K562 (cell line): ENCODE measurements around the gene LCNL1. TPM values are rescaled to one million over a fixed set of nuclear protein-coding genes. Genes with fewer than 3 reads are reported as not detected.
A peak's percentile ranks its signal among the peaks of the same experiment; 100 is the strongest.

Experiments used
- CEBPG ChIP-seq, 3 experiments: fragments of 200-800 bp in 1 of 3; sonication (Bioruptor generic) in 1 of 3; sonication (generic) in 1 of 3; formaldehyde crosslinking in 1 of 3; IDR thresholded peaks in 2 of 3; conservative IDR thresholded peaks in 1 of 3; 2 replicates each; pipeline versions ENCODE4 v1.6.1 to v1.8.0; 2016 to 2022; ENCODE audit warnings: missing compliant biosample characterization in 2 of 3, missing genetic modification characterization in 2 of 3, mild to moderate bottlenecking in 1 of 3, missing genetic modification reagents in 1 of 3
- CREM ChIP-seq: IDR thresholded peaks from 2 replicates; pipeline ENCODE4 v1.6.1; 2014; ENCODE audit warnings: antibody characterized with exemption, low read depth
- FOXM1 ChIP-seq, 2 experiments: fragments of 450-650 bp in 1 of 2; sonication (generic) in 1 of 2; formaldehyde crosslinking in 1 of 2; IDR thresholded peaks; 2 replicates each; pipeline versions ENCODE4 v1.6.1 to v1.9.0; 2017 to 2022; ENCODE audit warnings: low read depth in 2 of 2, mild to moderate bottlenecking in 2 of 2, missing genetic modification reagents in 1 of 2, moderate library complexity in 1 of 2
- HMG20A ChIP-seq: fragments of 450-650 bp; formaldehyde crosslinking; conservative IDR thresholded peaks from 2 replicates; pipeline ENCODE4 v1.4.0; 2020; ENCODE audit warnings: mild to moderate bottlenecking, mixed read lengths
- HNRNPLL ChIP-seq: fragments of 200-400 bp; formaldehyde crosslinking; IDR thresholded peaks from 2 replicates; pipeline ENCODE4 v1.6.1; 2017; ENCODE audit warnings: low read length, low read depth, mild to moderate bottlenecking; ENCODE audit not compliant: poor library complexity, severe bottlenecking
- POLR2A ChIP-seq: fragments of 450-650 bp; conservative IDR thresholded peaks from 2 replicates; pipeline ENCODE4 v1.6.1; 2016
- POLR2AphosphoS5 ChIP-seq: IDR thresholded peaks from 2 replicates; pipeline ENCODE4 v1.6.1; 2011; ENCODE audit warnings: mild to moderate bottlenecking, low read depth, low read length, moderate library complexity; ENCODE audit not compliant: control insufficient read depth, insufficient read depth
- PTTG1 ChIP-seq: fragments of 450-650 bp; IDR thresholded peaks from 2 replicates; pipeline ENCODE4 v1.6.1; 2016; ENCODE audit warnings: low read depth, mild to moderate bottlenecking, missing genetic modification characterization, missing compliant biosample characterization
- SAFB ChIP-seq: fragments of 200-400 bp; formaldehyde crosslinking; IDR thresholded peaks from 2 replicates; pipeline ENCODE4 v1.6.1; 2017; ENCODE audit warnings: low read depth, low read length, borderline replicate concordance
- STAT5A ChIP-seq: IDR thresholded peaks from 2 replicates; pipeline ENCODE4 v1.6.1; 2012; ENCODE audit warnings: low read length, inconsistent platforms, borderline replicate concordance
- U2AF1 ChIP-seq: fragments of 200-400 bp; formaldehyde crosslinking; optimal IDR thresholded peaks from 2 replicates; pipeline ENCODE3; 2017; ENCODE audit warnings: mild to moderate bottlenecking, low read depth, low read length, moderate library complexity
- XRCC3 ChIP-seq: fragments of 450-650 bp; IDR thresholded peaks from 2 replicates; pipeline ENCODE4 v1.6.1; 2017; ENCODE audit warnings: mild to moderate bottlenecking, moderate library complexity
- ZNF282 ChIP-seq: sonication (generic); formaldehyde crosslinking; IDR thresholded peaks from 2 replicates; pipeline ENCODE4 v1.8.1; 2023; ENCODE audit warnings: missing genetic modification reagents
- ZNF699 ChIP-seq: fragments of 250-450 bp; sonication (Bioruptor Pico); IDR thresholded peaks from 2 replicates; pipeline ENCODE4 v1.8.0; 2021; ENCODE audit warnings: mild to moderate bottlenecking, moderate library complexity; ENCODE audit not compliant: insufficient replicate concordance
- ZNF764 ChIP-seq: fragments of 250-450 bp; sonication (Bioruptor Pico); IDR thresholded peaks from 2 replicates; pipeline ENCODE4 v1.4.0; 2020; ENCODE audit warnings: low read depth, mild to moderate bottlenecking, moderate library complexity
- polyA plus RNA-seq, 8 experiments: library from polyadenylated mRNA; depleted of rRNA in 4 of 8; stranded (reverse) in 5 of 8; unstranded in 3 of 8; fragments of >200 nt; fragmentation: Nextera tagmentation in 2 of 8; fragmentation: Illumina TruSeq in 1 of 8; extraction: Ambion mirVana in 2 of 8; extraction: Trizol in 1 of 8; gene quantifications; 2 replicates each; pipeline versions ENCODE4 v1.2.1 to v1.2.3, GENCODE V29; 2011 to 2014; ENCODE audit warnings: inconsistent platforms in 1 of 8, missing spikeins in 1 of 8
- total RNA-seq, 7 experiments: library from RNA; depleted of rRNA in 6 of 7; stranded (reverse); fragments of >200 nt in 6 of 7; fragmentation: Illumina TruSeq in 2 of 7; extraction: Trizol in 2 of 7; gene quantifications; 2 replicates each; pipeline versions ENCODE4 v1.2.1 to v1.2.3, GENCODE V29; 2011 to 2021; ENCODE audit warnings: low replicate concordance in 1 of 7
- TF ChIP-seq, protein P1 (sequence below): fragments of 250-450 bp; sonication (Bioruptor Pico); IDR thresholded peaks from 2 replicates; pipeline ENCODE4 v1.4.0; 2020; ENCODE audit warnings: mild to moderate bottlenecking
- TF ChIP-seq, protein P2 (sequence below): sonication (generic); formaldehyde crosslinking; IDR thresholded peaks from 2 replicates; pipeline ENCODE4 v1.8.1; 2023; ENCODE audit warnings: mild to moderate bottlenecking, missing genetic modification reagents
- TF ChIP-seq, protein P3 (sequence below): fragments of 450-650 bp; formaldehyde crosslinking; IDR thresholded peaks from 2 replicates; pipeline ENCODE4 v1.4.0; 2022; ENCODE audit warnings: missing genetic modification characterization
- TF ChIP-seq, protein P4 (sequence below): sonication (generic); formaldehyde crosslinking; IDR thresholded peaks from 2 replicates; pipeline ENCODE4 v1.8.0; 2023; ENCODE audit warnings: mild to moderate bottlenecking, missing genetic modification reagents

Gene LCNL1
- total and polyA plus RNA-seq, 9 of the 15 experiments (the other 6 are each of a cell fraction or from before 2014, with no cell fraction given), result 0.04 to 0.16 (median 0.04) TPM; not detected in 4

DNA sequence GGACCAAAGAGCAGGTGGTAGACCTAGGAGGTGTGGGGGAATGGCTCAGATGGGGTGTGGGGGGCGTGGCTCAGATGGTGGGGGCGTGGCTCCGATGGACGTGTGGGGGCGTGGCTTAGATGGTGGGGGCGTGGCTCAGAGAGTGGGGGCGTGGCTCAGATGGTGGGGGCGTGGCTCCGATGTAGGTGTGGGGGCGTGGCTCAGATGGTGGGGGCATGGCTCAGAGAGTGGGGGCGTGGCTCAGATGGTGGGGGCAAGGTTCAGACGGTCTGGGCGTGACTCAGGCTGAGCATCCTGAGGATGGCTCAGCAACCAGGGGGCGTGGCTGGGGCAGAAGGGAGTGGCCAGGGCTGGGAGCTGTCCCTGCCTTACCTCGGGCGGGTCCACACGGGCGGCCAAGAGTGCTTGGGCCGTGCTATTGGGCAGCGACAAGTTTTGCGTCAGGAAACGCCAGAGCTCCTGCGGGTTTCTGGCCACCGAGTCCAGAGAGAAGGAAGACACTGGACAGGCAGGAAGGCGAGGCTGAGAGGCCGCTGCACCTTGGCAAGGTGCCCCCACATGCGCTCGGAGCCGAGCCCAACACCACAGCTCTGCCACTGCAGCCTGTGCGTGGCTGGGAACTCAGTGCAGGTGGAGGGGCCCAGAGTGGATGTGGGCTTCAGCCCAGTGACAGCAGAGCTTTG is 39.3 kb downstream of the LCNL1 start (continued):
- TF ChIP-seq PTTG1 (no peak), XRCC3 (no peak), STAT5A (no peak), CEBPG (CRISPR knock-in tag; IDR thresholded peaks at IDR 0.05) (no peak), CEBPG (tag; conservative IDR thresholded peaks at IDR 0.05 in 1 of 2, IDR thresholded peaks at IDR 0.05 in 1 of 2) (no peak), ZNF699 (CRISPR knock-in tag) (no peak), SAFB (no peak), HNRNPLL (no peak), POLR2A (no peak), U2AF1 (no peak), FOXM1 (IDR thresholded peaks at IDR 0.05; ENCODE audit: low read depth) (no peak), FOXM1 (CRISPR knock-in tag; IDR thresholded peaks at IDR 0.05; ENCODE audit: low read depth) (no peak), POLR2AphosphoS5 (no peak), CREM (peak; percentile 75), HMG20A (CRISPR knock-in tag) (no peak), ZNF282 (CRISPR knock-in tag) (no peak), ZNF764 (CRISPR knock-in tag) (no peak)
- TF ChIP-seq, protein P1, sequence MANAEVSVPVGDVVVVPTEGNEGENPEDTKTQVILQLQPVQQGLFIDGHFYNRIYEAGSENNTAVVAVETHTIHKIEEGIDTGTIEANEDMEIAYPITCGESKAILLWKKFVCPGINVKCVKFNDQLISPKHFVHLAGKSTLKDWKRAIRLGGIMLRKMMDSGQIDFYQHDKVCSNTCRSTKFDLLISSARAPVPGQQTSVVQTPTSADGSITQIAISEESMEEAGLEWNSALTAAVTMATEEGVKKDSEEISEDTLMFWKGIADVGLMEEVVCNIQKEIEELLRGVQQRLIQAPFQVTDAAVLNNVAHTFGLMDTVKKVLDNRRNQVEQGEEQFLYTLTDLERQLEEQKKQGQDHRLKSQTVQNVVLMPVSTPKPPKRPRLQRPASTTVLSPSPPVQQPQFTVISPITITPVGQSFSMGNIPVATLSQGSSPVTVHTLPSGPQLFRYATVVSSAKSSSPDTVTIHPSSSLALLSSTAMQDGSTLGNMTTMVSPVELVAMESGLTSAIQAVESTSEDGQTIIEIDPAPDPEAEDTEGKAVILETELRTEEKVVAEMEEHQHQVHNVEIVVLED (CRISPR knock-in tag), result no peak
- TF ChIP-seq, protein P2, sequence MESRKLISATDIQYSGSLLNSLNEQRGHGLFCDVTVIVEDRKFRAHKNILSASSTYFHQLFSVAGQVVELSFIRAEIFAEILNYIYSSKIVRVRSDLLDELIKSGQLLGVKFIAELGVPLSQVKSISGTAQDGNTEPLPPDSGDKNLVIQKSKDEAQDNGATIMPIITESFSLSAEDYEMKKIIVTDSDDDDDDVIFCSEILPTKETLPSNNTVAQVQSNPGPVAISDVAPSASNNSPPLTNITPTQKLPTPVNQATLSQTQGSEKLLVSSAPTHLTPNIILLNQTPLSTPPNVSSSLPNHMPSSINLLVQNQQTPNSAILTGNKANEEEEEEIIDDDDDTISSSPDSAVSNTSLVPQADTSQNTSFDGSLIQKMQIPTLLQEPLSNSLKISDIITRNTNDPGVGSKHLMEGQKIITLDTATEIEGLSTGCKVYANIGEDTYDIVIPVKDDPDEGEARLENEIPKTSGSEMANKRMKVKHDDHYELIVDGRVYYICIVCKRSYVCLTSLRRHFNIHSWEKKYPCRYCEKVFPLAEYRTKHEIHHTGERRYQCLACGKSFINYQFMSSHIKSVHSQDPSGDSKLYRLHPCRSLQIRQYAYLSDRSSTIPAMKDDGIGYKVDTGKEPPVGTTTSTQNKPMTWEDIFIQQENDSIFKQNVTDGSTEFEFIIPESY (CRISPR knock-in tag), result no peak
- TF ChIP-seq, protein P3, sequence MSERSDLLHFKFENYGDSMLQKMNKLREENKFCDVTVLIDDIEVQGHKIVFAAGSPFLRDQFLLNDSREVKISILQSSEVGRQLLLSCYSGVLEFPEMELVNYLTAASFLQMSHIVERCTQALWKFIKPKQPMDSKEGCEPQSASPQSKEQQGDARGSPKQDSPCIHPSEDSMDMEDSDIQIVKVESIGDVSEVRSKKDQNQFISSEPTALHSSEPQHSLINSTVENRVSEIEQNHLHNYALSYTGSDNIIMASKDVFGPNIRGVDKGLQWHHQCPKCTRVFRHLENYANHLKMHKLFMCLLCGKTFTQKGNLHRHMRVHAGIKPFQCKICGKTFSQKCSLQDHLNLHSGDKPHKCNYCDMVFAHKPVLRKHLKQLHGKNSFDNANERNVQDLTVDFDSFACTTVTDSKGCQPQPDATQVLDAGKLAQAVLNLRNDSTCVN (CRISPR knock-in tag), result no peak
- TF ChIP-seq, protein P4, sequence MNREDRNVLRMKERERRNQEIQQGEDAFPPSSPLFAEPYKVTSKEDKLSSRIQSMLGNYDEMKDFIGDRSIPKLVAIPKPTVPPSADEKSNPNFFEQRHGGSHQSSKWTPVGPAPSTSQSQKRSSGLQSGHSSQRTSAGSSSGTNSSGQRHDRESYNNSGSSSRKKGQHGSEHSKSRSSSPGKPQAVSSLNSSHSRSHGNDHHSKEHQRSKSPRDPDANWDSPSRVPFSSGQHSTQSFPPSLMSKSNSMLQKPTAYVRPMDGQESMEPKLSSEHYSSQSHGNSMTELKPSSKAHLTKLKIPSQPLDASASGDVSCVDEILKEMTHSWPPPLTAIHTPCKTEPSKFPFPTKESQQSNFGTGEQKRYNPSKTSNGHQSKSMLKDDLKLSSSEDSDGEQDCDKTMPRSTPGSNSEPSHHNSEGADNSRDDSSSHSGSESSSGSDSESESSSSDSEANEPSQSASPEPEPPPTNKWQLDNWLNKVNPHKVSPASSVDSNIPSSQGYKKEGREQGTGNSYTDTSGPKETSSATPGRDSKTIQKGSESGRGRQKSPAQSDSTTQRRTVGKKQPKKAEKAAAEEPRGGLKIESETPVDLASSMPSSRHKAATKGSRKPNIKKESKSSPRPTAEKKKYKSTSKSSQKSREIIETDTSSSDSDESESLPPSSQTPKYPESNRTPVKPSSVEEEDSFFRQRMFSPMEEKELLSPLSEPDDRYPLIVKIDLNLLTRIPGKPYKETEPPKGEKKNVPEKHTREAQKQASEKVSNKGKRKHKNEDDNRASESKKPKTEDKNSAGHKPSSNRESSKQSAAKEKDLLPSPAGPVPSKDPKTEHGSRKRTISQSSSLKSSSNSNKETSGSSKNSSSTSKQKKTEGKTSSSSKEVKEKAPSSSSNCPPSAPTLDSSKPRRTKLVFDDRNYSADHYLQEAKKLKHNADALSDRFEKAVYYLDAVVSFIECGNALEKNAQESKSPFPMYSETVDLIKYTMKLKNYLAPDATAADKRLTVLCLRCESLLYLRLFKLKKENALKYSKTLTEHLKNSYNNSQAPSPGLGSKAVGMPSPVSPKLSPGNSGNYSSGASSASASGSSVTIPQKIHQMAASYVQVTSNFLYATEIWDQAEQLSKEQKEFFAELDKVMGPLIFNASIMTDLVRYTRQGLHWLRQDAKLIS (CRISPR knock-in tag), result no peak
